Measurements from ENCODE around the gene RELN.

GRCh38 chr7:104007614-104008013 lies 18.2 kb upstream of the RELN start:
- TF ChIP-seq ARNTL (CRISPR knock-in tag; IDR thresholded peaks at IDR 0.05; ENCODE audit: borderline replicate concordance, low read depth): no peak
- TF ChIP-seq BACH2 (CRISPR knock-in tag; IDR thresholded peaks at IDR 0.05; ENCODE audit: borderline replicate concordance): no peak
- TF ChIP-seq PATZ1 (CRISPR knock-in tag; IDR thresholded peaks at IDR 0.05; ENCODE audit: borderline replicate concordance): no peak
- no peak for TF ChIP-seq RARB (CRISPR knock-in tag; IDR thresholded peaks at IDR 0.05)
- TF ChIP-seq ESRRG (CRISPR knock-in tag; IDR thresholded peaks at IDR 0.05): no peak
- TF ChIP-seq, protein P1, sequence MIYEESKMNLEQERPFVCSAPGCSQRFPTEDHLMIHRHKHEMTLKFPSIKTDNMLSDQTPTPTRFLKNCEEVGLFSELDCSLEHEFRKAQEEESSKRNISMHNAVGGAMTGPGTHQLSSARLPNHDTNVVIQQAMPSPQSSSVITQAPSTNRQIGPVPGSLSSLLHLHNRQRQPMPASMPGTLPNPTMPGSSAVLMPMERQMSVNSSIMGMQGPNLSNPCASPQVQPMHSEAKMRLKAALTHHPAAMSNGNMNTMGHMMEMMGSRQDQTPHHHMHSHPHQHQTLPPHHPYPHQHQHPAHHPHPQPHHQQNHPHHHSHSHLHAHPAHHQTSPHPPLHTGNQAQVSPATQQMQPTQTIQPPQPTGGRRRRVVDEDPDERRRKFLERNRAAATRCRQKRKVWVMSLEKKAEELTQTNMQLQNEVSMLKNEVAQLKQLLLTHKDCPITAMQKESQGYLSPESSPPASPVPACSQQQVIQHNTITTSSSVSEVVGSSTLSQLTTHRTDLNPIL (CRISPR knock-in tag; IDR thresholded peaks at IDR 0.05; ENCODE audit: low read depth): no peak
- TF ChIP-seq, protein P2, sequence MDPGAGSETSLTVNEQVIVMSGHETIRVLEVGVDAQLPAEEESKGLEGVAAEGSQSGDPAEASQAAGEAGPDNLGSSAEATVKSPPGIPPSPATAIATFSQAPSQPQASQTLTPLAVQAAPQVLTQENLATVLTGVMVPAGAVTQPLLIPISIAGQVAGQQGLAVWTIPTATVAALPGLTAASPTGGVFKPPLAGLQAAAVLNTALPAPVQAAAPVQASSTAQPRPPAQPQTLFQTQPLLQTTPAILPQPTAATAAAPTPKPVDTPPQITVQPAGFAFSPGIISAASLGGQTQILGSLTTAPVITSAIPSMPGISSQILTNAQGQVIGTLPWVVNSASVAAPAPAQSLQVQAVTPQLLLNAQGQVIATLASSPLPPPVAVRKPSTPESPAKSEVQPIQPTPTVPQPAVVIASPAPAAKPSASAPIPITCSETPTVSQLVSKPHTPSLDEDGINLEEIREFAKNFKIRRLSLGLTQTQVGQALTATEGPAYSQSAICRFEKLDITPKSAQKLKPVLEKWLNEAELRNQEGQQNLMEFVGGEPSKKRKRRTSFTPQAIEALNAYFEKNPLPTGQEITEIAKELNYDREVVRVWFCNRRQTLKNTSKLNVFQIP (CRISPR knock-in tag; IDR thresholded peaks at IDR 0.05; ENCODE audit: borderline replicate concordance, low read depth): no peak
- no peak for TF ChIP-seq ZFP30 (CRISPR knock-in tag; IDR thresholded peaks at IDR 0.05)
- TF ChIP-seq GLIS3 (CRISPR knock-in tag; IDR thresholded peaks at IDR 0.05): no peak
- TF ChIP-seq CSDC2 (CRISPR knock-in tag; IDR thresholded peaks at IDR 0.05): no peak
- no peak for TF ChIP-seq OSR1 (CRISPR knock-in tag; IDR thresholded peaks at IDR 0.05)
- TF ChIP-seq, protein P3, sequence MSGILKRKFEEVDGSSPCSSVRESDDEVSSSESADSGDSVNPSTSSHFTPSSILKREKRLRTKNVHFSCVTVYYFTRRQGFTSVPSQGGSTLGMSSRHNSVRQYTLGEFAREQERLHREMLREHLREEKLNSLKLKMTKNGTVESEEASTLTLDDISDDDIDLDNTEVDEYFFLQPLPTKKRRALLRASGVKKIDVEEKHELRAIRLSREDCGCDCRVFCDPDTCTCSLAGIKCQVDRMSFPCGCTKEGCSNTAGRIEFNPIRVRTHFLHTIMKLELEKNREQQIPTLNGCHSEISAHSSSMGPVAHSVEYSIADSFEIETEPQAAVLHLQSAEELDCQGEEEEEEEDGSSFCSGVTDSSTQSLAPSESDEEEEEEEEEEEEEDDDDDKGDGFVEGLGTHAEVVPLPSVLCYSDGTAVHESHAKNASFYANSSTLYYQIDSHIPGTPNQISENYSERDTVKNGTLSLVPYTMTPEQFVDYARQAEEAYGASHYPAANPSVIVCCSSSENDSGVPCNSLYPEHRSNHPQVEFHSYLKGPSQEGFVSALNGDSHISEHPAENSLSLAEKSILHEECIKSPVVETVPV (CRISPR knock-in tag; IDR thresholded peaks at IDR 0.05): no peak

Measured in SK-N-SH treated with all-trans-retinoic acid at 6 μM for 48 hours (cell line).